GM21786 (cell line): ENCODE data around the gene GPR75.

ENCODE experiments used
- ATAC-seq: cut with Tn5 transposase; IDR thresholded peaks from one replicate; pipeline ENCODE4 v1.9.1; 2021; ENCODE audit not compliant: unreplicated experiment

Gene GPR75

DNA sequence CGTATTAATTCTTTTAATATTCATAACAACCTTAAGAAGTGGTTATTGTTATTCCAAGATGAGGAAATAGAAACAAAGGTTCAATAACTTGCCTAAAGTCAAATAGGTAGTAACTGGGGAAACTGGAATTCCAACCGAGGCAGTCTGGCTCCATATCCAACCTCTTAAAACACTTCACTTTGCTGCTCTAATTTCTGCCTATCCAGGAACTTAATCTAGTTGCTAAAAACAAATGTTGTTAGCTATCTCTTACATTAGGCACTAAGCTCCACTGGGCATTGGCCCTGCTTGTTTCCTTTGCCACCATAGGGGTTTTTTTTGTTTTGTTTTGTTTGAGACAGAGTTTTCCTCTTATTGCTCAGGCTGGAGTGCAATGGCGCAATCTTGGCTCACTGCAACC lies 48.2 kb downstream of the GPR75 start:
- ATAC-seq = no peak
